Endothelial cell (in vitro differentiated cells): Measurements from ENCODE around the gene GET4. TPM values are rescaled to one million over a fixed set of nuclear protein-coding genes. Genes with fewer than 3 reads are reported as not detected.

Experiments used
- DNase-seq: peaks from one replicate; pipeline ENCODE4 v3.0.0; 2021; ENCODE audit warnings: low spot score
- H3K27ac Mint-ChIP-seq: one replicate; pipeline ENCODE4 v1.8.0; 2021; ENCODE audit warnings: mixed read lengths, inconsistent platforms; ENCODE audit not compliant: unreplicated experiment
- H3K27me3 Mint-ChIP-seq: one replicate; pipeline ENCODE4 v1.8.0; 2021; ENCODE audit warnings: mild to moderate bottlenecking, moderate library complexity, mixed read lengths, inconsistent platforms; ENCODE audit not compliant: unreplicated experiment
- H3K36me3 Mint-ChIP-seq: one replicate; pipeline ENCODE4 v1.8.0; 2021; ENCODE audit warnings: mild to moderate bottlenecking, low read depth, mixed read lengths, inconsistent platforms; ENCODE audit not compliant: unreplicated experiment
- H3K4me1 Mint-ChIP-seq: one replicate; pipeline ENCODE4 v1.8.0; 2021; ENCODE audit warnings: mild to moderate bottlenecking, mixed read lengths, inconsistent platforms; ENCODE audit not compliant: unreplicated experiment
- H3K4me3 Mint-ChIP-seq: one replicate; pipeline ENCODE4 v1.8.0; 2021; ENCODE audit warnings: mild to moderate bottlenecking, mixed read lengths, inconsistent platforms; ENCODE audit not compliant: unreplicated experiment
- H3K9me3 Mint-ChIP-seq: one replicate; pipeline ENCODE4 v1.8.0; 2021; ENCODE audit warnings: mixed read lengths, inconsistent platforms; ENCODE audit not compliant: unreplicated experiment
- CTCF ChIP-seq: fragments of 200-600 bp; sonication (generic); IDR thresholded peaks from one replicate; pipeline ENCODE4 v1.5.0; 2021; ENCODE audit warnings: antibody characterized with exemption; ENCODE audit not compliant: unreplicated experiment
- total RNA-seq: library from RNA; stranded (reverse); fragmentation: NEBNext Ultra II Directional; extraction: Animal tissue kit (Norgen Biotek cat#: 25700); gene quantifications from one replicate; pipeline ENCODE4 v1.2.1, GENCODE V29; 2021; ENCODE audit not compliant: unreplicated experiment

Gene GET4
- total RNA-seq, 1 donor from 2014 or later = 61.3 TPM

DNA sequence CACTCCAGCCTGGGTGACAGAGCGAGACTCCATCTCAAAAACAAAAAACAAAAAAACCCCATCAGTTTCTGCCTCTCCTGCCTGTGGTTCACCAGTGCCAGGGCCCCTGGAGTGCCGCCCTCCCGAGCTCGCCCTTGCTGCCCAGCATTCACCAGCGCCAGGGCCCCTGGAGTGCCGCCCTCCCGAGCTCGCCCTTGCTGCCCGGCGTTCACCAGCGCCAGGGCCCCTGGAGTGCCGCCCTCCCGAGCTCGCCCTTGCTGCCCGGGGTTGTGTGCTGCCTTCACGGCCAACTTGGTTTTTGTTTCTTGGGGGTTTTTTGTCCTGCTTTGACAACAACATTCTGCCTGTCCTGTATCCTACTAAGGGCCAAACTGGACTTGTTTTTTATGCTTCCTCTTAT, 13.2 kb upstream of the GET4 start:
- Mint-ChIP-seq H3K4me1 (no peaks in the 10 kb centered on the region), H3K27ac (no peak overlapping the region), H3K36me3 (peaks cover 66% of the 10 kb centered on the region), H3K4me3 (no peak overlapping the region), H3K9me3 (no peaks in the 10 kb centered on the region), H3K27me3 (no peaks in the 10 kb centered on the region)
- DNase-seq = no peak
- no peak for TF ChIP-seq CTCF

DNA sequence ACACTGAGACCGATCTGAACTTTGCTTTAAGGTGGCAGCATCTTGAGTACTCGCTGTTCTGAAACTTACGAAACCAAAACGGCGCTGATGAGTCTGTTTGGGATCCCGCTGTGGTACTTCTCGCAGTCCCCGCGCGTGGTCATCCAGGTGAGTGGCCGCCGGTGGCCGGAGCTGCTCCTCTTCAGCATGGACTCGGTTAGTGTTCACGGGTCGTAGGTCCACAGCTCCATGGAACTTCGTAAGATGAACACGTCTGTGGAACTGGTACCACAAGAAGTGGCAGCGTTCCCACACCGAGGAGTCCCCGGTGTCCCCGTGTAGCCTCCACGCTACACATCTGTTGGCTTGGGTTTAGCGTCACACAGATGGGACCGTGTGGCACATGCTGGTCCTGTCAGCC, 10.4 kb upstream of the GET4 start:
- Mint-ChIP-seq H3K4me1 (no peaks in the 10 kb centered on the region), H3K36me3 (peaks cover 43% of the 10 kb centered on the region), H3K4me3 (no peak overlapping the region), H3K9me3 (no peaks in the 10 kb centered on the region), H3K27ac (no peak overlapping the region), H3K27me3 (no peaks in the 10 kb centered on the region)
- no peak for DNase-seq
- no peak for TF ChIP-seq CTCF

DNA sequence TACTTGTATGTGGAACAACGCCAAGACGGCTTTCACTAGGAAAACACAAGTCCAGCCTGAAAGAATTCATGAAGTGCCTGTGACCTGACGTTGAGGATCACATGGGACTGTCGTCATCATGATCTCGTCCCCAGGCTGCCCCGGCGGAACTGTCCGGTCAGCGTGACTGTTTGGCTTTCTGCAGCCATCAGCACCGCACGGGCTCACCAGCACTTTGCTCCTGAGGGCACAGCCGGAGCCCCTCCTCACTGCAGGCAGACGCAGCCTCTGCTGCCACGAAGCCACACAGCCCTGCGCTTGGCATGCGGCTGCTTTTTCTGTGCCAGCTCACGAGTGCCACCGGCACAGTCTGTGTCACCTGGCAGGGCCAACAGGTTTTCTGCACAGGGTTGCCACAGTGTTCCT, 9.4 kb upstream of the GET4 start:
- no peaks in the 10 kb centered on the region for H3K27me3 Mint-ChIP-seq
- DNase-seq = no peak
- H3K9me3 Mint-ChIP-seq = no peaks in the 10 kb centered on the region
- peaks cover 37% of the 10 kb centered on the region for H3K36me3 Mint-ChIP-seq
- no peak overlapping the region for H3K27ac Mint-ChIP-seq
- peak overlapping the region; percentile 70 for H3K4me3 Mint-ChIP-seq
- TF ChIP-seq CTCF = no peak
- no peaks in the 10 kb centered on the region for H3K4me1 Mint-ChIP-seq

- H3K4me3 Mint-ChIP-seq = no peak overlapping the region
- H3K4me1 Mint-ChIP-seq = peaks cover 1% of the 10 kb centered on the region
- H3K27ac Mint-ChIP-seq = no peak overlapping the region
- no peaks in the 10 kb centered on the region for H3K9me3 Mint-ChIP-seq
- DNase-seq = no peak
- TF ChIP-seq CTCF = no peak
- no peaks in the 10 kb centered on the region for H3K27me3 Mint-ChIP-seq
- H3K36me3 Mint-ChIP-seq = peaks cover 37% of the 10 kb centered on the region
Measured at GRCh38 chr7:867406-868188, 8.8 kb upstream of the GET4 start.

DNA sequence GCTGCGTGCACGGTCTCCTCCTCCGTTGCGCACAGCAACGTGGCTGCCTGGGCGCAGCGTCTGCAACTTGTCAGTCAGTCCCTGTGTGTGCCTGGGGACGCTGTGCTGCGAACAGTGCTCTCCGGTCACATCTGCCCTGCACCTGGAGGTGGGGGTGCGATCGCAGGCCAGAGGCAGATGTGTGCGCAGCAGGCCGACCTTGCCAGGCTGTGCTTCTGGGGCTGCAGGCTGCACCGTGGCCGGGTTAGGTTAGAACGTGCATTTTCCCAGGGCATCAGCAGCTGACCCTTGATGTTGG, 8.2 kb upstream of the GET4 start:
- Mint-ChIP-seq H3K4me1 (peaks cover 2% of the 10 kb centered on the region), H3K27ac (no peak overlapping the region), H3K4me3 (no peak overlapping the region), H3K36me3 (peaks cover 39% of the 10 kb centered on the region), H3K9me3 (no peaks in the 10 kb centered on the region), H3K27me3 (no peaks in the 10 kb centered on the region)
- no peak for TF ChIP-seq CTCF
- no peak for DNase-seq
